K562 (cell line): Measurements from ENCODE around the gene ZSWIM1. TPM values are rescaled to one million over a fixed set of nuclear protein-coding genes. Genes with fewer than 3 reads are reported as not detected.

Experiments used
- CCNT2 ChIP-seq: IDR thresholded peaks from 2 replicates; pipeline ENCODE4 v1.6.1; 2011; ENCODE audit warnings: borderline replicate concordance, low read depth, mild to moderate bottlenecking, moderate library complexity, mixed read lengths, low read length; ENCODE audit not compliant: insufficient read length; ENCODE audit errors: extremely low read depth
- CEBPB ChIP-seq: fragments of 450-650 bp; IDR thresholded peaks from 2 replicates; pipeline ENCODE4 v1.6.1; 2016; ENCODE audit warnings: missing genetic modification characterization, missing compliant biosample characterization
- CEBPG ChIP-seq, 3 experiments: fragments of 200-800 bp in 1 of 3; sonication (Bioruptor generic) in 1 of 3; sonication (generic) in 1 of 3; formaldehyde crosslinking in 1 of 3; IDR thresholded peaks in 2 of 3; conservative IDR thresholded peaks in 1 of 3; 2 replicates each; pipeline versions ENCODE4 v1.6.1 to v1.8.0; 2016 to 2022; ENCODE audit warnings: missing compliant biosample characterization in 2 of 3, missing genetic modification characterization in 2 of 3, mild to moderate bottlenecking in 1 of 3, missing genetic modification reagents in 1 of 3
- SAFB2 ChIP-seq: fragments of 200-400 bp; formaldehyde crosslinking; IDR thresholded peaks from 2 replicates; pipeline ENCODE4 v1.6.1; 2018; ENCODE audit warnings: borderline replicate concordance, low read length, low read depth, moderate library complexity; ENCODE audit not compliant: severe bottlenecking
- polyA plus RNA-seq, 8 experiments: library from polyadenylated mRNA; depleted of rRNA in 4 of 8; stranded (reverse) in 5 of 8; unstranded in 3 of 8; fragments of >200 nt; fragmentation: Nextera tagmentation in 2 of 8; fragmentation: Illumina TruSeq in 1 of 8; extraction: Ambion mirVana in 2 of 8; extraction: Trizol in 1 of 8; gene quantifications; 2 replicates each; pipeline versions ENCODE4 v1.2.1 to v1.2.3, GENCODE V29; 2011 to 2014; ENCODE audit warnings: inconsistent platforms in 1 of 8, missing spikeins in 1 of 8
- total RNA-seq, 7 experiments: library from RNA; depleted of rRNA in 6 of 7; stranded (reverse); fragments of >200 nt in 6 of 7; fragmentation: Illumina TruSeq in 2 of 7; extraction: Trizol in 2 of 7; gene quantifications; 2 replicates each; pipeline versions ENCODE4 v1.2.1 to v1.2.3, GENCODE V29; 2011 to 2021; ENCODE audit warnings: low replicate concordance in 1 of 7
- TF ChIP-seq, protein P1 (sequence below): fragments of 450-650 bp; conservative IDR thresholded peaks from 2 replicates; pipeline ENCODE4 v1.6.1; 2016; ENCODE audit warnings: missing genetic modification characterization, low read depth, mild to moderate bottlenecking, control low read depth, missing compliant biosample characterization
- TF ChIP-seq, protein P2 (sequence below), 2 experiments: fragments of 450-650 bp; IDR thresholded peaks; 2 replicates each; pipeline ENCODE4 v1.6.1; 2018; ENCODE audit warnings: mild to moderate bottlenecking in 2 of 2, low read depth in 1 of 2; ENCODE audit not compliant: partially characterized antibody in 2 of 2

ZSWIM1 gene
- total and polyA plus RNA-seq, 9 of the 15 experiments (the other 6 are each of a cell fraction or from before 2014, with no cell fraction given): 2.5 to 15.6 (median 9.5) TPM

DNA sequence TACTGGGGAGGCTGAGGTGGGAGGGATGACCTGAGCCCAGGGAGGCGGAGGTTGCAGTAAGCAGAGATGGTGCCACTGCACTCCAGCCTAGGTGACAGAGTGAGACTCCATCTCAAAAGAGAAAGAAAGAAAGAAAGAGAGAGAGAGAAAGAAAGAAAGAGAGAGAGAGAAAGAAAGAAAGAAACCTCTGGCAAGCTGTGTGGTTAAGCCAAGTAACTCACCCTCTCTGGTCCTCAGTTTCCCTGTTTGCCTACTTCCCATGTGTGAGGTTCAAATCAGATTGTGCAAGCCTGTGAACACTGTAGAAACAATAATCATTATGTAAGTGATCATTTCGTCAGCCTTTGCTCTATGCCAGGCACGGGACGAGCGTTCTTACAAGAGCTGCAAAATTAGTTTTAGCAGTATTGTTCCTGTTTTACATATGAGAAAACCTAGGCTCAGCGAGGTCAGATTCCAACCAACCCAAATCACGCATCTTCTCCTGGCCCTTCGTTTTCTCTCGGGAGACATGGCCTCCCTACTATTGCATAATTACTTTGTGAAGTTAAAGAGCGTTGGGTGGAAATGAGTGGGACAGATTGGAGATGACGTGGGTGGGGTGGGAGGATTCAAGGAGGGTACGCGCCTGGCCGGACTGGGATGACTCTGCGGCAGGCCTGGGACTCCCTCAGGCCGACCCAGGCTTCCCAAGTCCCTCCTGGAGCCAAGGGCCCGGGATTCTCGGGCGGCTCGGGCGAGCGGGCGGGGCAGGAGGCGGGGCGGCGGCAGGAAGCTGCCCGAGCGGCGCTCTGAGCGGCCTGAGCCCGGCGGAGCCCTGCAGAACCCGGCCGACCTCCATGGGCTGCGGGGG, 47.8 kb upstream of the ZSWIM1 start, which contains the start of gene SNX21 (continued):
- TF ChIP-seq, protein P1, sequence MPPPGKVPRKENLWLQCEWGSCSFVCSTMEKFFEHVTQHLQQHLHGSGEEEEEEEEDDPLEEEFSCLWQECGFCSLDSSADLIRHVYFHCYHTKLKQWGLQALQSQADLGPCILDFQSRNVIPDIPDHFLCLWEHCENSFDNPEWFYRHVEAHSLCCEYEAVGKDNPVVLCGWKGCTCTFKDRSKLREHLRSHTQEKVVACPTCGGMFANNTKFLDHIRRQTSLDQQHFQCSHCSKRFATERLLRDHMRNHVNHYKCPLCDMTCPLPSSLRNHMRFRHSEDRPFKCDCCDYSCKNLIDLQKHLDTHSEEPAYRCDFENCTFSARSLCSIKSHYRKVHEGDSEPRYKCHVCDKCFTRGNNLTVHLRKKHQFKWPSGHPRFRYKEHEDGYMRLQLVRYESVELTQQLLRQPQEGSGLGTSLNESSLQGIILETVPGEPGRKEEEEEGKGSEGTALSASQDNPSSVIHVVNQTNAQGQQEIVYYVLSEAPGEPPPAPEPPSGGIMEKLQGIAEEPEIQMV (tag): no peak
- TF ChIP-seq CCNT2 (no peak), CEBPG (CRISPR knock-in tag; IDR thresholded peaks at IDR 0.05) (peak; percentile 81), CEBPG (tag; conservative IDR thresholded peaks at IDR 0.05 in 1 of 2, IDR thresholded peaks at IDR 0.05 in 1 of 2) (peak; percentile 88 to 96), SAFB2 (no peak), CEBPB (peak; percentile 96)
- TF ChIP-seq, protein P2, sequence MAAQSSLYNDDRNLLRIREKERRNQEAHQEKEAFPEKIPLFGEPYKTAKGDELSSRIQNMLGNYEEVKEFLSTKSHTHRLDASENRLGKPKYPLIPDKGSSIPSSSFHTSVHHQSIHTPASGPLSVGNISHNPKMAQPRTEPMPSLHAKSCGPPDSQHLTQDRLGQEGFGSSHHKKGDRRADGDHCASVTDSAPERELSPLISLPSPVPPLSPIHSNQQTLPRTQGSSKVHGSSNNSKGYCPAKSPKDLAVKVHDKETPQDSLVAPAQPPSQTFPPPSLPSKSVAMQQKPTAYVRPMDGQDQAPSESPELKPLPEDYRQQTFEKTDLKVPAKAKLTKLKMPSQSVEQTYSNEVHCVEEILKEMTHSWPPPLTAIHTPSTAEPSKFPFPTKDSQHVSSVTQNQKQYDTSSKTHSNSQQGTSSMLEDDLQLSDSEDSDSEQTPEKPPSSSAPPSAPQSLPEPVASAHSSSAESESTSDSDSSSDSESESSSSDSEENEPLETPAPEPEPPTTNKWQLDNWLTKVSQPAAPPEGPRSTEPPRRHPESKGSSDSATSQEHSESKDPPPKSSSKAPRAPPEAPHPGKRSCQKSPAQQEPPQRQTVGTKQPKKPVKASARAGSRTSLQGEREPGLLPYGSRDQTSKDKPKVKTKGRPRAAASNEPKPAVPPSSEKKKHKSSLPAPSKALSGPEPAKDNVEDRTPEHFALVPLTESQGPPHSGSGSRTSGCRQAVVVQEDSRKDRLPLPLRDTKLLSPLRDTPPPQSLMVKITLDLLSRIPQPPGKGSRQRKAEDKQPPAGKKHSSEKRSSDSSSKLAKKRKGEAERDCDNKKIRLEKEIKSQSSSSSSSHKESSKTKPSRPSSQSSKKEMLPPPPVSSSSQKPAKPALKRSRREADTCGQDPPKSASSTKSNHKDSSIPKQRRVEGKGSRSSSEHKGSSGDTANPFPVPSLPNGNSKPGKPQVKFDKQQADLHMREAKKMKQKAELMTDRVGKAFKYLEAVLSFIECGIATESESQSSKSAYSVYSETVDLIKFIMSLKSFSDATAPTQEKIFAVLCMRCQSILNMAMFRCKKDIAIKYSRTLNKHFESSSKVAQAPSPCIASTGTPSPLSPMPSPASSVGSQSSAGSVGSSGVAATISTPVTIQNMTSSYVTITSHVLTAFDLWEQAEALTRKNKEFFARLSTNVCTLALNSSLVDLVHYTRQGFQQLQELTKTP (IDR thresholded peaks at IDR 0.05; ENCODE audit: low read depth in 1 of 2, partially characterized antibody in 2 of 2): no peak
- TF ChIP-seq, all 486 proteins: peak for 20
